ENCODE results near the gene ZNF700.
"Not testable (repeated sequence)": the region's sequence is repeated elsewhere in the genome, so short reads cannot be mapped to it uniquely, and the experiment has no call there.

The ZNF700 gene

GRCh38 chr19:11989112-11989456, 64.2 kb downstream of the ZNF700 start:
- no peak for DNase-seq (ENCODE audit: low read depth)

- not testable (repeated sequence) for DNase-seq (ENCODE audit: low read depth)
These were observed 67.0 kb downstream of the ZNF700 start for GRCh38 chr19:11991921-11992320.

- no peak for DNase-seq (ENCODE audit: low read depth)
These were observed 70.3 kb downstream of the ZNF700 start for GRCh38 chr19:11995174-11995573.
